ENCODE measurements around the gene EHD1. TPM values are rescaled to one million over a fixed set of nuclear protein-coding genes. Genes with fewer than 3 reads are reported as not detected.

EHD1 gene
- total and polyA plus RNA-seq, 2 of the 8 experiments (the other 6 are each of a cell fraction or from before 2014, with no cell fraction given), result 31.5 to 42.9 TPM

DNA sequence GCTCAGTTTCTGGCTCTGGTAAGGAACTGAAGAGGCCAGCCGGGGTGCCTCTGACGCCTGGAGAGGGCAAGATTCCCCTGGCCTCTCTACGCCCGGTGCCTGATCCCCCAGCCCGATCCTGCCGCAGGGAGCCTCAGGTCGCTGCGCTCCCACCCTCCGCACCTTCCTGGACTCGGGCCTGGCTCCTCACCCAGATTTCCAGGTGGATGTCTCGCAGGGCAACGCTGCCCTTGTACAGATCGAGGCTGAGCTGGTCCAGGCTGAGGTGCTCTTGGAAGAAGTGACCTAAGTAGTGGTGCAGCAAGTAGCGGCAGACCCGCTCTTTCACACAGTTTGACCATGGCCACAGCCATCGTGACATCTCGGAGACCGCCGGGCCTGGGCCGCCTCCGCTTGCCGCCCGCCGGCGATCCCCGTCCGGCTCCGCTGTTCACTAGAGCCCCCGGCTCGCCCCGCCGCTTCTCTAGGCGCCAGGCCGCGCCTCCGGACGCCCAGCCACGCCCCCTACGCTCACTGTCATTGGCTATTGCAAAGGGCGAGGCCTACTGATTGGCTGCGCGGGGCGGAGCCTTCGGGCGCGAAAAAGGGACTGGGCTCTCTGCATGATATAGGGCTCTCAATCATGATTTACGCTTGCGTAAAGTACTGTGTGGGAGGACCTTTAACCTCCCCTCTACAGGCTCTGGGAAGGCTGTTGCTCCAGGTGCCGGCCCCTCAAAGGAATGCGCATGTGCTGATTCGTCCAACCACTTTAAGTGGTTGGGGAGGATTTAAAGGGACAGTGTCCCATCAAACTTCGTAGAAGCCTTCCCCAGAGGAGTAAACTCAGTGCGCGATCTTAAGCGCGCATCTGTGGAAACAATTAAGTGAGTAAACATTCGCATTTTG is 38.6 kb upstream of the EHD1 start, which contains the start of gene ATG2A:
Gene ATG2A, minus strand, starts transcription at position 435 of the 888 bp plus-strand sequence. Its CDS starts 74 bp downstream, at position 361.
- H2BK120ac ChIP-seq (replicated peaks; ENCODE audit: low read depth, low read length), result peak within 1 kb of the TSS; percentile 37
- peak within 1 kb of the TSS; percentile 74 to 97 (median 93) for H3K4me3 ChIP-seq (ENCODE audit: extremely low read depth in 1 of 4, insufficient read depth in 2 of 4, low read depth in 3 of 4, low read length in 4 of 4)
- no peak within 1 kb of the TSS for H2BK20ac ChIP-seq (ENCODE audit: low read length)
- DNase-seq (ENCODE audit: low read depth in 1 of 2, low spot score in 2 of 2), result peak; percentile 97 to 98
- H3K79me1 ChIP-seq (ENCODE audit: low read depth, low read length), result 0 out of 2 replicates have a peak, but pooled peaks cover 3% of the 10 kb centered on the region
- H4K5ac ChIP-seq (ENCODE audit: insufficient read length, low read depth, low read length), result peak within 1 kb of the TSS; percentile 65
- peaks cover 13% of the 10 kb centered on the region for H3K23me2 ChIP-seq (ENCODE audit: low read depth, low read length)
- H3K18ac ChIP-seq (ENCODE audit: extremely low read depth, low read length), result 0 out of 2 replicates have a peak within 1 kb of the TSS, but pooled peaks have one; percentile 81
- FAIRE-seq, result peak; percentile 99
- H3K14ac ChIP-seq (ENCODE audit: insufficient read length), result no peak within 1 kb of the TSS
- H4K8ac ChIP-seq (ENCODE audit: extremely low read depth, insufficient read depth, low read length), result peak within 1 kb of the TSS; percentile 88; the same call in 1 of the 2 replicates
- H3K9ac ChIP-seq (replicated peaks in 1 of 4; ENCODE audit: extremely low read depth in 1 of 4, low read depth in 3 of 4, low read length in 3 of 4), result peak within 1 kb of the TSS; percentile 82 to 98 (median 89)
- no peak within 1 kb of the TSS for H4K91ac ChIP-seq (replicated peaks; ENCODE audit: insufficient read length, low read length)
- H3K23ac ChIP-seq (ENCODE audit: insufficient read length), result no peak within 1 kb of the TSS
- H2BK15ac ChIP-seq (ENCODE audit: low read length), result no peak within 1 kb of the TSS
- H3K36me3 ChIP-seq (ENCODE audit: control insufficient read depth in 2 of 4, insufficient read depth in 4 of 4, low read length in 3 of 4), result peaks cover 0 to 3% (median 0%) of the 10 kb centered on the region in 4 experiments; a peak in 3 of 8 replicates
- H2AFZ ChIP-seq (ENCODE audit: low read length), result peak within 1 kb of the TSS; percentile 38; the same call in 1 of the 2 replicates
- 1% methylated on average over 52 of the region's 57 CpGs; no CpG with 5 or more reads in 1 of the 2 experiments for WGBS, 2 experiments (ENCODE audit: extremely low coverage in 1 of 2, insufficient coverage in 1 of 2, insufficient read length in 1 of 2, insufficient replicate concordance in 2 of 2, low coverage in 1 of 2, low lambda C conversion rate in 2 of 2, missing lambda C conversion rate in 1 of 2)
- H3K4me2 ChIP-seq (ENCODE audit: insufficient read depth in 1 of 2, low read depth in 2 of 2, low read length in 2 of 2), result peak within 1 kb of the TSS; percentile 88 to 98
- H3K4ac ChIP-seq (replicated peaks; ENCODE audit: insufficient read length, low read depth, low read length), result peak within 1 kb of the TSS; percentile 57
- no peaks in the 10 kb centered on the region for H3K9me3 ChIP-seq (ENCODE audit: insufficient read depth in 2 of 2, low read depth in 1 of 2, low read length in 1 of 2)
- CTCF ChIA-PET (ENCODE audit: partially characterized antibody), result interaction anchor here (1.1 to 6.1 kb wide), 8 partner anchors 11 to 97 kb away, joined by 5 to 37 read pairs (median 8); partner anchors contain the start of genes ARL2, BATF2 and GPHA2
- no peak within 1 kb of the TSS for H3K56ac ChIP-seq (replicated peaks; ENCODE audit: insufficient read length, low read depth, low read length)
- H2BK5ac ChIP-seq (ENCODE audit: low read depth, low read length), result peak within 1 kb of the TSS; percentile 41
- H3K27me3 ChIP-seq (replicated peaks in 1 of 4; ENCODE audit: control insufficient read depth in 3 of 4, extremely low read depth in 1 of 4, insufficient read depth in 3 of 4, low read length in 3 of 4), result no peaks in the 10 kb centered on the region
- peak within 1 kb of the TSS; percentile 5; the same call in 1 of the 2 replicates for H2BK12ac ChIP-seq (ENCODE audit: low read depth, low read length)
- H2AK5ac ChIP-seq (ENCODE audit: low read depth, low read length), result peak within 1 kb of the TSS; percentile 49; the same call in 1 of the 2 replicates
- POLR2A ChIA-PET (ENCODE audit: partially characterized antibody), result interaction anchor here (1.0 to 1.5 kb wide), 6 partner anchors 7 to 55 kb away, joined by 3 to 6 read pairs (median 3); partner anchors contain the start of genes MAJIN and PPP2R5B
- peak within 1 kb of the TSS; percentile 45 for H3K27ac ChIP-seq (ENCODE audit: low read depth, low read length)
- no peaks in the 10 kb centered on the region for H3K79me2 ChIP-seq (ENCODE audit: control insufficient read depth in 1 of 2, insufficient read depth in 2 of 2, low read length in 2 of 2)
- peaks cover 0 to 2% of the 10 kb centered on the region in 2 experiments for H4K20me1 ChIP-seq (replicated peaks in 1 of 2; ENCODE audit: control insufficient read depth in 1 of 2, insufficient read depth in 2 of 2, low read length in 2 of 2)
- peaks cover 0 to 11% (median 4%) of the 10 kb centered on the region in 4 experiments; a peak in 5 of 7 replicates for H3K4me1 ChIP-seq (replicated peaks in 1 of 4; ENCODE audit: control insufficient read depth in 3 of 4, insufficient read depth in 4 of 4, low read length in 3 of 4)
- TF ChIP-seq CEBPB (IDR thresholded peaks at IDR 0.05; ENCODE audit: low read depth, low read length) (peak; percentile 71), EGR1 (IDR thresholded peaks at IDR 0.05; ENCODE audit: borderline replicate concordance, low read depth, low read length) (0 out of 2 replicates have a peak, but pooled peaks have one; percentile 48), SP4 (IDR thresholded peaks at IDR 0.05; ENCODE audit: low read length) (peak; percentile 92), EP300 (IDR thresholded peaks at IDR 0.05; ENCODE audit: borderline replicate concordance in 1 of 2, low read depth in 2 of 2, low read length in 2 of 2) (no peak), CHD2 (IDR thresholded peaks at IDR 0.05; ENCODE audit: low read length) (peak; percentile 44; the same call in 1 of the 2 replicates), TAF7 (optimal IDR thresholded peaks at IDR 0.05; ENCODE audit: borderline replicate concordance, low read depth, low read length) (no peak), TAF1 (IDR thresholded peaks at IDR 0.05; ENCODE audit: low read depth, low read length) (peak; percentile 80), CHD1 (IDR thresholded peaks at IDR 0.05; ENCODE audit: low read depth, low read length) (no peak), NRF1 (IDR thresholded peaks at IDR 0.05; ENCODE audit: low read depth, low read length) (peak; percentile 23; the same call in 1 of the 2 replicates), SIN3A (conservative IDR thresholded peaks at IDR 0.05 in 1 of 2, IDR thresholded peaks at IDR 0.05 in 1 of 2; ENCODE audit: low read depth in 1 of 2, low read length in 2 of 2) (peak in 1 of 2 experiments; percentile 81; a peak in 1 of 4 replicates)
